Kidney (tissue), 14 donors: ENCODE data around the gene SMAD3. TPM values are rescaled to one million over a fixed set of nuclear protein-coding genes. Genes with fewer than 3 reads are reported as not detected.

ENCODE experiments used
- DNase-seq, 5 donors: peaks; one replicate each; pipeline ENCODE4 v3.0.0-alpha.2; 2013 to 2020
- FAIRE-seq: peaks from 2 replicates; lab custom pipeline; 2012; peaks lifted over from hg19 to GRCh38; lab: Jason Lieb, UNC
- H3K27ac ChIP-seq, 2 donors: one replicate each; pipeline ENCODE4 v1.7.0; 2013; ENCODE audit warnings: low read depth in 2 of 2, low read length in 2 of 2, inconsistent platforms in 1 of 2
- H3K27me3 ChIP-seq: one replicate; pipeline ENCODE4 v1.7.1; 2013; ENCODE audit warnings: low read length, inconsistent platforms; ENCODE audit not compliant: control insufficient read depth, insufficient read depth
- H3K36me3 ChIP-seq, 3 donors: one replicate each; pipeline versions ENCODE4 v1.7.0 to v1.7.1; 2013; ENCODE audit warnings: low read length in 3 of 3, control low read depth in 1 of 3, inconsistent platforms in 1 of 3; ENCODE audit not compliant: insufficient read depth in 3 of 3, control insufficient read depth in 2 of 3
- H3K4me1 ChIP-seq, 3 donors: one replicate each; pipeline versions ENCODE4 v1.7.0 to v1.7.1; 2013; ENCODE audit warnings: low read length in 3 of 3, inconsistent platforms in 1 of 3, low read depth in 1 of 3; ENCODE audit not compliant: control insufficient read depth in 2 of 3, insufficient read depth in 2 of 3
- H3K4me3 ChIP-seq, 3 donors: one replicate each; pipeline versions ENCODE4 v1.7.0 to v1.8.1; 2013; ENCODE audit warnings: low read length in 3 of 3, control low read depth in 1 of 3, inconsistent platforms in 1 of 3
- H3K9ac ChIP-seq, 3 donors: one replicate each; pipeline versions ENCODE4 v1.7.0 to v1.7.1; 2013; ENCODE audit warnings: low read length in 3 of 3, control low read depth in 1 of 3, inconsistent platforms in 1 of 3
- H3K9me3 ChIP-seq, 3 donors: one replicate each; pipeline versions ENCODE4 v1.7.0 to v1.7.1; 2013; ENCODE audit warnings: low read length in 3 of 3, control low read depth in 1 of 3, inconsistent platforms in 1 of 3; ENCODE audit not compliant: control insufficient read depth in 2 of 3, insufficient read depth in 1 of 3
- CTCF ChIP-seq: IDR thresholded peaks from 3 replicates; pipeline ENCODE4 v1.5.1; 2012; ENCODE audit warnings: mild to moderate bottlenecking, moderate library complexity, borderline replicate concordance; ENCODE audit not compliant: insufficient read depth; ENCODE audit errors: extremely low read depth
- intact Hi-C: fragments of 100-400 bp; cut with DNase I; formaldehyde crosslinking; loops from one replicate; pipeline ENCODE4 v1.11.1; 2022
- polyA plus RNA-seq: library from polyadenylated mRNA; stranded (reverse); fragments of 350-450 nt; fragmentation: Illumina TruSeq; extraction: RNeasy Lipid Tissue Mini Kit (QIAGEN cat#74804); gene quantifications from one replicate; pipeline ENCODE4 v1.2.3, GENCODE V29; 2014; ENCODE audit warnings: low read depth, low replicate concordance; ENCODE audit not compliant: insufficient read depth
- total RNA-seq: library from RNA; stranded (reverse); fragmentation: NEBNext Ultra II Directional; extraction: Animal tissue kit (Norgen Biotek cat#: 25700); gene quantifications from one replicate; pipeline ENCODE4 v1.2.1, GENCODE V29; 2021
- donor health status: control.
- donor health status: control.
- donor health status: control.
- donor health status: control.
- donor health status: control.
- donor health status: DM: yes; HTN: yes; CAD: no.
- donor health status: Normal renal cell carcinoma (clear cell type).

Gene SMAD3
- total and polyA plus RNA-seq, 2 donors from 2014 or later, result 10.1 to 58.2 TPM

- FAIRE-seq, result no peak
- intact Hi-C loops, result no loop called here
- Histone ChIP-seq H3K27ac (no peak overlapping the region), H3K4me3 (no peak overlapping the region), H3K36me3 (peaks cover 0 to 61% (median 25%) of the 10 kb centered on the region in 3 donors), H3K4me1 (peaks cover 0 to 10% (median 5%) of the 10 kb centered on the region in 3 donors), H3K9ac (no peak overlapping the region), H3K27me3 (no peaks in the 10 kb centered on the region), H3K9me3 (no peaks in the 10 kb centered on the region)
- no peak for TF ChIP-seq CTCF
- no peak for DNase-seq
Observed at GRCh38 chr15:67190326-67190725, 124.9 kb downstream of the SMAD3 start.

- H3K9me3 ChIP-seq, result no peaks in the 10 kb centered on the region
- H3K4me1 ChIP-seq, result peaks cover 0 to 6% (median under 1%) of the 10 kb centered on the region in 3 donors
- no peaks in the 10 kb centered on the region for H3K27me3 ChIP-seq
- TF ChIP-seq CTCF, result no peak
- H3K36me3 ChIP-seq, result peaks cover 0 to 61% (median 25%) of the 10 kb centered on the region in 3 donors
- FAIRE-seq, result no peak
- intact Hi-C loops, result no loop called here
- no peak overlapping the region for H3K27ac ChIP-seq
- peak in 1 of 5 donors; percentile 22 for DNase-seq
- H3K9ac ChIP-seq, result no peak overlapping the region
- no peak overlapping the region for H3K4me3 ChIP-seq
Observed at GRCh38 chr15:67190813-67191212, 125.4 kb downstream of the SMAD3 start.

- Histone ChIP-seq H3K27me3 (no peaks in the 10 kb centered on the region), H3K9me3 (no peaks in the 10 kb centered on the region), H3K27ac (no peak overlapping the region), H3K36me3 (peaks cover 0 to 51% (median 24%) of the 10 kb centered on the region in 3 donors), H3K4me1 (no peaks in the 10 kb centered on the region), H3K9ac (no peak overlapping the region), H3K4me3 (no peak overlapping the region)
- TF ChIP-seq CTCF, result no peak
- FAIRE-seq (no peak), DNase-seq (no peak)
- intact Hi-C loops, result no loop called here
Observed at GRCh38 chr15:67192185-67192820, 126.9 kb downstream of the SMAD3 start.
